Activated T-cell treated with anti-CD3 and anti-CD28 coated beads, Interleukin-2, amount 50 U/mL, for 72 hours (primary cell): ENCODE measurements around the gene OR2L8. TPM values are rescaled to one million over a fixed set of nuclear protein-coding genes. Genes with fewer than 3 reads are reported as not detected.

Experiments used
- ATAC-seq, 2 donors: fragments of 150-1000 bp; cut with Tn5 transposase; replicated peaks in 1 of 2; 2 replicates each; pipeline ENCODE4 v1.10.0; 2021; ENCODE audit warnings: moderate library complexity in 2 of 2, mild to moderate bottlenecking in 1 of 2
- DNase-seq, 2 donors: peaks; one replicate each; pipeline ENCODE4 v3.0.0; 2021 to 2022; ENCODE audit warnings: mixed read lengths in 1 of 2
- H3K27ac Mint-ChIP-seq: one replicate; pipeline ENCODE4 v1.8.0; 2022; ENCODE audit warnings: mild to moderate bottlenecking, moderate library complexity, mixed read lengths
- H3K27me3 Mint-ChIP-seq: one replicate; pipeline ENCODE4 v1.8.0; 2022; ENCODE audit warnings: low read depth, mixed read lengths
- H3K36me3 Mint-ChIP-seq, 2 donors: one replicate each; pipeline ENCODE4 v1.8.0; 2022; ENCODE audit warnings: mixed read lengths in 2 of 2, mild to moderate bottlenecking in 1 of 2; ENCODE audit not compliant: insufficient read depth in 2 of 2
- H3K4me1 Mint-ChIP-seq: one replicate; pipeline ENCODE4 v1.8.0; 2022; ENCODE audit warnings: low read depth, mixed read lengths
- H3K4me3 Mint-ChIP-seq, 2 donors: one replicate each; pipeline ENCODE4 v1.8.0; 2022; ENCODE audit warnings: mild to moderate bottlenecking in 2 of 2, mixed read lengths in 2 of 2, moderate library complexity in 2 of 2
- H3K9me3 Mint-ChIP-seq, 2 donors: one replicate each; pipeline ENCODE4 v1.8.0; 2022; ENCODE audit warnings: mixed read lengths in 2 of 2
- total RNA-seq, 2 donors: library from RNA; stranded (reverse); gene quantifications; one replicate each; pipeline ENCODE4 v1.2.3, GENCODE V29; 2022

OR2L8 gene
- not detected for total RNA-seq

GRCh38 chr1:247948558-247948957 is at the start of gene OR2L8:
Gene OR2L8 (plus strand): TSS chr1:247948858. CDS start chr1:247948858, 0 bp downstream.
- Mint-ChIP-seq H3K27ac (no peak within 1 kb of the TSS), H3K9me3 (peaks cover 0 to 5% of the 10 kb centered on the region in 2 donors), H3K36me3 (no peaks in the 10 kb centered on the region), H3K4me1 (no peaks in the 10 kb centered on the region), H3K27me3 (no peaks in the 10 kb centered on the region), H3K4me3 (no peak within 1 kb of the TSS)
- DNase-seq: no peak
- no peak for ATAC-seq

GRCh38 chr1:247904122-247904521 is 44.5 kb upstream of the OR2L8 start:
- no peaks in the 10 kb centered on the region for H3K27me3 Mint-ChIP-seq
- peaks cover 27% of the 10 kb centered on the region for H3K4me1 Mint-ChIP-seq
- peaks cover 6 to 12% of the 10 kb centered on the region in 2 donors for H3K9me3 Mint-ChIP-seq
- H3K36me3 Mint-ChIP-seq: peaks cover 5 to 8% of the 10 kb centered on the region in 2 donors
- DNase-seq (no peak), ATAC-seq (no peak)
- no peak overlapping the region for H3K27ac Mint-ChIP-seq
- peak overlapping the region in 1 of 2 donors; percentile 12 for H3K4me3 Mint-ChIP-seq

- H3K27ac Mint-ChIP-seq: no peak overlapping the region
- DNase-seq (no peak), ATAC-seq (no peak)
- peaks cover 27% of the 10 kb centered on the region for H3K4me1 Mint-ChIP-seq
- H3K27me3 Mint-ChIP-seq: no peaks in the 10 kb centered on the region
- peaks cover 5 to 8% of the 10 kb centered on the region in 2 donors for H3K36me3 Mint-ChIP-seq
- H3K9me3 Mint-ChIP-seq: peaks cover 6 to 12% of the 10 kb centered on the region in 2 donors
- H3K4me3 Mint-ChIP-seq: no peak overlapping the region
Measured at GRCh38 chr1:247905181-247905580, 43.5 kb upstream of the OR2L8 start.

GRCh38 chr1:247905910-247906503 is 42.7 kb upstream of the OR2L8 start:
- Mint-ChIP-seq H3K27ac (peak overlapping the region; percentile 95), H3K9me3 (peaks cover 6 to 12% of the 10 kb centered on the region in 2 donors), H3K4me3 (peak overlapping the region; percentile 69 to 94), H3K27me3 (no peaks in the 10 kb centered on the region), H3K4me1 (peaks cover 27% of the 10 kb centered on the region), H3K36me3 (peaks cover 5 to 8% of the 10 kb centered on the region in 2 donors)
- ATAC-seq: no peak
- DNase-seq: no peak

- peak overlapping the region; percentile 69 to 94 for H3K4me3 Mint-ChIP-seq
- H3K27me3 Mint-ChIP-seq: no peaks in the 10 kb centered on the region
- peak overlapping the region; percentile 95 for H3K27ac Mint-ChIP-seq
- peak; percentile 19 to 25 for DNase-seq
- peaks cover 5 to 8% of the 10 kb centered on the region in 2 donors for H3K36me3 Mint-ChIP-seq
- H3K4me1 Mint-ChIP-seq: peaks cover 27% of the 10 kb centered on the region
- ATAC-seq: peak; percentile 88 to 98
- peaks cover 6 to 12% of the 10 kb centered on the region in 2 donors for H3K9me3 Mint-ChIP-seq
Measured at GRCh38 chr1:247906504-247907047, 42.1 kb upstream of the OR2L8 start.

GRCh38 chr1:247908766-247909165 is 39.9 kb upstream of the OR2L8 start:
- Mint-ChIP-seq H3K4me1 (peaks cover 27% of the 10 kb centered on the region), H3K27ac (peak overlapping the region; percentile 8), H3K36me3 (peaks cover 5 to 8% of the 10 kb centered on the region in 2 donors), H3K4me3 (no peak overlapping the region), H3K9me3 (peaks cover 6 to 12% of the 10 kb centered on the region in 2 donors), H3K27me3 (no peaks in the 10 kb centered on the region)
- DNase-seq (no peak), ATAC-seq (no peak)

GRCh38 chr1:247913786-247914185 is 34.9 kb upstream of the OR2L8 start:
- Mint-ChIP-seq H3K27me3 (peaks cover 9% of the 10 kb centered on the region), H3K4me1 (no peaks in the 10 kb centered on the region), H3K4me3 (no peak overlapping the region), H3K9me3 (peaks cover 0 to 3% of the 10 kb centered on the region in 2 donors), H3K27ac (no peak overlapping the region), H3K36me3 (peaks cover 0 to 2% of the 10 kb centered on the region in 2 donors)
- ATAC-seq (no peak), DNase-seq (no peak)

- Mint-ChIP-seq H3K27ac (no peak overlapping the region), H3K4me3 (no peak overlapping the region)
Measured at GRCh38 chr1:247914941-247915662, 33.6 kb upstream of the OR2L8 start.

GRCh38 chr1:247919952-247920351 is 28.7 kb upstream of the OR2L8 start, which contains the start of gene OR2T8:
Gene OR2T8 (plus strand): TSS chr1:247920252. CDS start chr1:247921018, 766 bp downstream.
- Mint-ChIP-seq H3K9me3 (no peaks in the 10 kb centered on the region), H3K27me3 (peaks cover 9% of the 10 kb centered on the region), H3K36me3 (no peaks in the 10 kb centered on the region), H3K27ac (no peak within 1 kb of the TSS), H3K4me1 (no peaks in the 10 kb centered on the region), H3K4me3 (no peak within 1 kb of the TSS)
- DNase-seq (no peak), ATAC-seq (no peak)

More at GRCh38 chr1:247914941-247915662, 33.6 kb upstream of the OR2L8 start:
- Mint-ChIP-seq H3K4me1 (no peaks in the 10 kb centered on the region), H3K36me3 (no peaks in the 10 kb centered on the region), H3K27me3 (peaks cover 9% of the 10 kb centered on the region), H3K9me3 (no peaks in the 10 kb centered on the region)
- DNase-seq: no peak
- no peak for ATAC-seq

GRCh38 chr1:247923941-247924340 is 24.7 kb upstream of the OR2L8 start:
- H3K27ac Mint-ChIP-seq: no peak overlapping the region
- H3K9me3 Mint-ChIP-seq: no peaks in the 10 kb centered on the region
- ATAC-seq (no peak), DNase-seq (no peak)
- H3K4me3 Mint-ChIP-seq: no peak overlapping the region
- H3K36me3 Mint-ChIP-seq: no peaks in the 10 kb centered on the region
- H3K27me3 Mint-ChIP-seq: no peaks in the 10 kb centered on the region
- no peaks in the 10 kb centered on the region for H3K4me1 Mint-ChIP-seq

- no peak for ATAC-seq
- DNase-seq: no peak
- Mint-ChIP-seq H3K27ac (no peak within 1 kb of the TSS), H3K4me1 (no peaks in the 10 kb centered on the region), H3K36me3 (no peaks in the 10 kb centered on the region), H3K9me3 (no peaks in the 10 kb centered on the region), H3K27me3 (no peaks in the 10 kb centered on the region), H3K4me3 (no peak within 1 kb of the TSS)
Measured at GRCh38 chr1:247924868-247925267, 23.8 kb upstream of the OR2L8 start, which contains the start of gene OR2AJ1. Gene OR2AJ1 (plus strand): TSS chr1:247924889. CDS start chr1:247933769, 8,880 bp downstream.

GRCh38 chr1:247933989-247934388 is 14.7 kb upstream of the OR2L8 start:
- Mint-ChIP-seq H3K27me3 (no peaks in the 10 kb centered on the region), H3K4me3 (no peak overlapping the region)

GRCh38 chr1:247935781-247936180 is 12.9 kb upstream of the OR2L8 start:
- no peak for DNase-seq
- no peaks in the 10 kb centered on the region for H3K4me1 Mint-ChIP-seq
- no peak overlapping the region for H3K4me3 Mint-ChIP-seq
- no peaks in the 10 kb centered on the region for H3K27me3 Mint-ChIP-seq
- no peaks in the 10 kb centered on the region for H3K36me3 Mint-ChIP-seq
- H3K9me3 Mint-ChIP-seq: peaks cover 0 to 3% of the 10 kb centered on the region in 2 donors
- ATAC-seq: no peak
- H3K27ac Mint-ChIP-seq: no peak overlapping the region

More at GRCh38 chr1:247933989-247934388, 14.7 kb upstream of the OR2L8 start:
- Mint-ChIP-seq H3K36me3 (no peaks in the 10 kb centered on the region), H3K4me1 (no peaks in the 10 kb centered on the region), H3K27ac (no peak overlapping the region), H3K9me3 (peaks cover 0 to 3% of the 10 kb centered on the region in 2 donors)
- DNase-seq: no peak
- ATAC-seq: no peak
